Stimulated activated CD8-positive, alpha-beta memory T cell treated with anti-CD3 and anti-CD28 coated beads, Interleukin-4, amount 100 ng/mL, for 48 hours (primary cell): ENCODE measurements around the gene MOB3B.

ENCODE experiments used
- DNase-seq: peaks from one replicate; pipeline ENCODE4 v3.0.0-alpha.2; 2020

The MOB3B gene

GRCh38 chr9:27529316-27530278, at the start of gene MOB3B:
TSS of gene MOB3B (minus strand) at chr9:27529814. CDS start at chr9:27455550, 74,264 bp downstream.
- DNase-seq: peak; percentile 87

GRCh38 chr9:27573634-27574590, 44.3 kb upstream of the MOB3B start:
- peak; percentile 95 for DNase-seq

- peak; percentile 89 for DNase-seq
These were observed 43.5 kb upstream of the MOB3B start, which contains the start of gene C9orf72 for GRCh38 chr9:27572918-27573633. TSS of gene C9orf72 (minus strand) at chr9:27573481. CDS start at chr9:27567120, 6,361 bp downstream.

GRCh38 chr9:27572566-27572917, 42.9 kb upstream of the MOB3B start:
- no peak for DNase-seq

GRCh38 chr9:27572061-27572460, 42.4 kb upstream of the MOB3B start:
- no peak for DNase-seq

GRCh38 chr9:27571011-27571410, 41.4 kb upstream of the MOB3B start:
- no peak for DNase-seq

GRCh38 chr9:27569406-27569805, 39.8 kb upstream of the MOB3B start:
- DNase-seq: no peak

- no peak for DNase-seq
These were observed 36.5 kb upstream of the MOB3B start for GRCh38 chr9:27566118-27566517.

GRCh38 chr9:27565696-27566095, 36.1 kb upstream of the MOB3B start:
- DNase-seq: no peak

- DNase-seq: no peak
These were observed 35.1 kb upstream of the MOB3B start for GRCh38 chr9:27564670-27565069.

GRCh38 chr9:27563738-27564430, 34.3 kb upstream of the MOB3B start:
- DNase-seq: no peak

- no peak for DNase-seq
These were observed 32.1 kb upstream of the MOB3B start for GRCh38 chr9:27561685-27562084.

- DNase-seq: no peak
These were observed 30.8 kb upstream of the MOB3B start for GRCh38 chr9:27560457-27560856.

- no peak for DNase-seq
These were observed 28.7 kb upstream of the MOB3B start for GRCh38 chr9:27558307-27558706.

GRCh38 chr9:27556470-27556869, 26.9 kb upstream of the MOB3B start:
- no peak for DNase-seq

GRCh38 chr9:27554712-27555111, 25.1 kb upstream of the MOB3B start:
- no peak for DNase-seq

- no peak for DNase-seq
These were observed 19.7 kb upstream of the MOB3B start for GRCh38 chr9:27549196-27549755.

- DNase-seq: no peak
These were observed 18.6 kb upstream of the MOB3B start for GRCh38 chr9:27548055-27548741.

- no peak for DNase-seq
These were observed 15.9 kb upstream of the MOB3B start for GRCh38 chr9:27545471-27545870.

- DNase-seq: no peak
These were observed 12.9 kb upstream of the MOB3B start for GRCh38 chr9:27542508-27542907.

GRCh38 chr9:27541740-27542139, 12.1 kb upstream of the MOB3B start:
- no peak for DNase-seq
